GM10847 (cell line): Measurements from ENCODE around the gene CHCHD3.

Source experiments
- POLR2A ChIP-seq: IDR thresholded peaks from 2 replicates; pipeline ENCODE4 v1.6.1; 2011; ENCODE audit not compliant: insufficient read length; ENCODE audit errors: extremely low read depth

CHCHD3 gene

GRCh38 chr7:133003052-133003910 is 78.6 kb downstream of the CHCHD3 start:
- no peak for TF ChIP-seq POLR2A

GRCh38 chr7:133001727-133002126 is 80.2 kb downstream of the CHCHD3 start:
- no peak for TF ChIP-seq POLR2A

- no peak for TF ChIP-seq POLR2A
Observed at GRCh38 chr7:132999845-133000244, 82.0 kb downstream of the CHCHD3 start.

GRCh38 chr7:132998763-132999162 is 83.1 kb downstream of the CHCHD3 start:
- no peak for TF ChIP-seq POLR2A

GRCh38 chr7:132997505-132997904 is 84.4 kb downstream of the CHCHD3 start:
- no peak for TF ChIP-seq POLR2A

GRCh38 chr7:132996581-132997242 is 85.2 kb downstream of the CHCHD3 start:
- no peak for TF ChIP-seq POLR2A

- TF ChIP-seq POLR2A = no peak
Observed at GRCh38 chr7:132993377-132994013, 88.4 kb downstream of the CHCHD3 start.

GRCh38 chr7:132991615-132992587 is 90.0 kb downstream of the CHCHD3 start:
- no peak for TF ChIP-seq POLR2A

- TF ChIP-seq POLR2A = no peak
Observed at GRCh38 chr7:132988117-132988516, 93.8 kb downstream of the CHCHD3 start.

GRCh38 chr7:132980402-132980801 is 101.5 kb downstream of the CHCHD3 start:
- TF ChIP-seq POLR2A = no peak

GRCh38 chr7:132979524-132979923 is 102.4 kb downstream of the CHCHD3 start:
- TF ChIP-seq POLR2A = no peak

GRCh38 chr7:132977234-132977633 is 104.7 kb downstream of the CHCHD3 start:
- TF ChIP-seq POLR2A = no peak

- no peak for TF ChIP-seq POLR2A
Observed at GRCh38 chr7:132972745-132973144, 109.1 kb downstream of the CHCHD3 start.

- no peak for TF ChIP-seq POLR2A
Observed at GRCh38 chr7:132970257-132970656, 111.6 kb downstream of the CHCHD3 start.

GRCh38 chr7:132969520-132969919 is 112.4 kb downstream of the CHCHD3 start:
- TF ChIP-seq POLR2A = no peak
